NT2/D1 (cell line): ENCODE measurements around the gene THTPA.

Experiments used
- SUZ12 ChIP-seq: IDR thresholded peaks from 2 replicates; pipeline ENCODE4 v1.6.1; 2011; ENCODE audit not compliant: insufficient read length, insufficient read depth; ENCODE audit errors: extremely low read depth
- YY1 ChIP-seq: IDR thresholded peaks from 2 replicates; pipeline ENCODE4 v1.6.1; 2011; ENCODE audit not compliant: insufficient read length, insufficient read depth
- ZNF274 ChIP-seq: IDR thresholded peaks from 2 replicates; pipeline ENCODE4 v1.6.1; 2011; ENCODE audit warnings: mild to moderate bottlenecking, low read depth, low read length

DNA sequence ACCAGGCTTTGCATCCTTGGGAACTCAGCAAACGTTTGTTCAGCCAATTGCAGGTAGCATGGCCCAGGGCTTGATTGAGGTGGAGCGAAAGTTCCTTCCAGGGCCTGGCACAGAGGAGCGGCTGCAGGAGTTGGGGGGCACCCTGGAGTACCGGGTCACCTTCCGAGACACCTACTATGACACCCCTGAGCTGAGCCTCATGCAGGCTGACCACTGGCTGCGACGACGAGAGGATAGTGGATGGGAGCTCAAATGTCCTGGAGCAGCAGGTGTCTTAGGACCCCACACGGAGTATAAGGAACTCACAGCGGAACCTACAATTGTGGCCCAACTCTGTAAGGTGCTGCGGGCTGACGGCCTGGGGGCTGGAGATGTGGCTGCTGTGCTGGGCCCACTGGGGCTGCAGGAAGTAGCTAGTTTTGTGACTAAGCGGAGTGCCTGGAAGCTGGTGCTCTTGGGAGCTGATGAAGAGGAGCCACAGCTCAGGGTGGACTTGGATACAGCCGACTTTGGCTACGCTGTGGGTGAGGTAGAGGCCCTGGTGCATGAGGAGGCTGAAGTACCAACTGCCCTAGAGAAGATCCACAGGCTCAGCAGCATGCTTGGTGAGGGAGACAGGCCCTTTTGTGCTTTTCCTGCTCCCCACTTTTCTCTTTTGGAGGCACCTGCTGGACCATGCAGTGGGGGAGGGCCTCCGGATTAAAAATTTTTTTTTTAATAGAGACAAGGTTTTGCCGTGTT, 799 bp downstream of the THTPA start:
- TF ChIP-seq YY1 (no peak), ZNF274 (no peak), SUZ12 (no peak)
